Islet precursor cell (in vitro differentiated cells): ENCODE data around the gene SFMBT1.
A peak's percentile ranks its signal among the peaks of the same experiment; 100 is the strongest.

Source experiments
- DNase-seq: peaks from one replicate; pipeline ENCODE4 v3.0.0-alpha.2; 2018

The SFMBT1 gene

DNA sequence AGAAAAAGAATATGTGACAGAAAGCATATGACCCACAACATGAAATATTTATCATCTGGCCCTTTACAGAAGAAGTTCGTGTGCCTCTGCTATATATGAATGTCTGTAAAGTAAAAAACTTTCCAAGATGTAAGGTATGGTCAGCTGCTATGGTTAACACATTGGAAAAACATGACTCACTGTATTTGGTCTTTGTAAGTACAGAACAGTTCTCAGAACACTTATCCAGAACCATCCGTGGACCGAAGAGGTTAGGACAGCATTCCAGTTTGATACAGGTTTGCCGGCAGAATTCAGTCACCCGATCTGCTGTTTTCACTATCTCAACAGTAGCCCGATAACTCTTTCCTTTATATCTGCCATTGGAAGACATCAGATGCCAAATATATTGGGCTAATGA, 135.1 kb downstream of the SFMBT1 start:
- no peak for DNase-seq

DNA sequence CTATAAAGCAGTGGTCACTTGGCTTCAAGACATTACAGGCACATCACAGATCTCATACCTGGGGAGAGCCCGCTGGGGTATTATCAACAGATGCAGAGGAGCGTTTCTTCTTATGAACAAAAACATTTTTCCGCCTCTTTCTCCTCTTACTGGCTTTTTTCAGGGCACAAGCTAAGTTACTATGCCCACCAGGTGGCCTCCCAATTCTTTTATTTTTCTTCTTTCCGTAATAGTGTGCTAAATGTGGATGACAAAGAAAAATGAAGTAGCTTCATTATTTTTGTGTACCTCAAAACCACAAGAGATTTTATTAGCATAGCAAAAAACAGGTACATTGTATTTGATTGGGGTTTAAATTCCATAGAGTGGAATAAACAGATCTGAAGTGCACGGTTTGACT, 138.4 kb downstream of the SFMBT1 start:
- DNase-seq = no peak

DNA sequence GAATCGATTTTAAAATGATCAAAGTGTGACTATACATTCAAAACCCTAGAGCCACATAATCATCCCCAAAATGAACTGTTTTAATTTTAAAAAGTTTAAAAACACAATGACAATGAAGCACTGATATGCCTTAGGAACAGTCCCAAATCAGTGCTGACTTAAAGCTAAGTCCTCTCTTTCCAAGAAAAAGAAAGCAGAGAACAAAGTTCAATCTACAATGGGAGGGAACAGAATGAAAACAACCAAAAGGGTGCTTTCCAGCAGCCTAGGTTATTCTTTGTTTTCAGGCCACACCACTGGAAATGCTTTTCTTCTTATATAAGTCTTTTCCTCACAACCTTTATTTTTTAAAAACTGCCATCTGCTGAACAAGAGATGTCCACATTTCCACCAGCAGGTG, 141.3 kb downstream of the SFMBT1 start:
- DNase-seq = no peak

DNA sequence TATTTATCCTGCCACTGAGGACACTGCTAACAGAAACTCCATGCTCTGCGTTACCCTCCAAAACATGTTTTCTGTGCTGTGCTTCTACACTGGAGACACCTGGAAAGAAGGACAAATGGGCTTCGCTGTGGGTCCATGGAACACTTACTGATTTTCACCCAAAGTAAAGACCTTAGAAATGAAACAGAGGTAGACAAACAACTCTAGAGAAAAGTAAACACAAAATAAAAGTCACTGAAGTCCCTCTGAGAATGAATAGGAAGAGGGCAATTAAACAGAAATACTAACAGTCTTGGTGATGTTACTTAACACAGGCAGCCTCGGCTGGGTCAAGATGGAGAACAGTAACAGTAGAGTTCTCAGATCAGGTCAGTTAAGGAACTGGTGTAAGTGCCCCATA, 141.9 kb downstream of the SFMBT1 start:
- DNase-seq = no peak

DNA sequence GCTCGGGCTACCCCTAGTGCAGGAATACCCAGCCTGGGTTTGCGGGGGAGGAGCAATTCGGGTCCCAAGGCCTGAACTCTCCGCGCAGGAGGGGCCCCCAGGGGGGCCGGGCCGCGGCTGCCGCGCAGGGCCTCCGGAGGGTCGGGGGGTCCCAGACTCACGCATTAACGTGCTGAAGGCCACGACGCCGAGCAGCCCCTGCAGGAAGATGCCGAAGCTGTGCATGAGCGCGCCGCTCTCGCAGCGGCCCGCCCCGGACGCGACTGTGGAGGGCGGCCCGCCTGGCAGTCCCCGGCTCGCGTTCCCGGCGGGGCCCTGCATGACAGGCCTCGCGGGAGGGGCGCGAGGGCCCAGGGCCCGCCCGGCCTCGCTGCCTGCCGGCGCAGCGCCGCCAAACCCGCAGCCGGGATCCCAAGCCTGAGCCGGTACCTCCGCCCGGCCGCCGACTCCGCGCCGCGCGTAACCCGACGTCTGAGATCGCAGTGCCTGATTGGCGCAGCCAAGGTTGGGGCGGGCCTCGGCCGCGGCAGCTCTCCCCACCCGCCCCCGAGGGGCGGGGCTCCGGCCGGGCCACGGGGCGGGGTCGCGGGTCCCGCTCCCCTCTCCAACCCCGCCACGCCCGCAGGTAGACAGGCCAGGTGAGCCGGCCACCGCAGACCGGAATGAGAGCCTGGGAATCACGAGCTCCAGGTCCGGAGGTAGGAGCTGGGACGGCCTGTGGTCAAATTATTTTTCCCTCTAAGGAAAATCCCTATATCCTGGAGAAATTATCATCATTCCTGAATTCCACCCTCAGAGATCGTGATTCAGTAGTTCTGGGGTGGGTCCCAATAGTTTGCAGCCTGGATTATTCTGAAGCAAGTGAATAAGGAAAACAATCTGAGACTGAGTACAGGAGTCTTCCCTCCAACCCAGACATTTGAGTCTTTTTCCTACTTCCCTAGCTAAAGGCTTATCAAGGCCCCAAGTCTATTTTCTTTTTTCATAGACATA, 148.4 kb downstream of the SFMBT1 start, which contains the start of gene STIMATE:
TSS of gene STIMATE (minus strand) at position 419 of the 993 bp plus-strand sequence. CDS start at position 321, 98 bp downstream.
- DNase-seq = peak; percentile 93

DNA sequence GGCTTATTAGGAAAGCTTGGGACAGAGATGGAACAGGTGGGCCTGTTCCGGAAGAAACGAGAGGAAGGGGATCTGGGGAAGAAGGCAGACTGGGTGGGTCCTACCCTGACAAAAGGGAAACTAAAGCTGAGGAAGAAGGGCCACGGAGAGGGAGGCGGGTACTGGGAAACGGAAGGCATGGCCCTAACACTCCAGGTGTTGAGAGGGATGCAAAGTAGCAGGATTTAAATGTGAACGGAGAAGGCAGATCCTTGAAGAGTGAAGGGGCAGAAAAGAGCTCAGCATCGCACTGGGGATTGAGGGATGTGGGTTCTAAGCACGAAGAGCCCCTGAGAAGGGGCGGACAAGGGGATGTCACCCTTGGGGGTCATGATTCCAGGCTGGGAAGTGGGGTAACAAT, 149.3 kb downstream of the SFMBT1 start:
- DNase-seq = peak; percentile 47

DNA sequence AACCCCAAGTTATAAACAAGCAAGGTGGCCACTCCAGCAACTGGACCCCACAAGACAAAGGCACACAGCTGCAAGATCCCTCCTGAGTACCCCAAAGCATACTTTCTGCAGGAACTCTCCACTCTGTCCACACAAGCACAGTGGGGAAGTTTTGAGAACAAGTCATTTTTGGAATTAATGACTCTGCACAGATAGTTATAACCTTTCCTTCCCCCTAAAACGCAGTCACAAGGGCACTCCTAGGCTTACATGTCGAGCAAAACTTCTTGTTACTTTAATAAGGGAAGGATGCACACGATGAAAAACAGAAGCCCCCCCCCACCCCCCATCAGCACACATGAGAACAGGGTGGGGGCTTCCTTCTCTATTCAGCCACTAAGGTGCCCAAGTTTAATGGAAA, 149.7 kb downstream of the SFMBT1 start:
- no peak for DNase-seq

DNA sequence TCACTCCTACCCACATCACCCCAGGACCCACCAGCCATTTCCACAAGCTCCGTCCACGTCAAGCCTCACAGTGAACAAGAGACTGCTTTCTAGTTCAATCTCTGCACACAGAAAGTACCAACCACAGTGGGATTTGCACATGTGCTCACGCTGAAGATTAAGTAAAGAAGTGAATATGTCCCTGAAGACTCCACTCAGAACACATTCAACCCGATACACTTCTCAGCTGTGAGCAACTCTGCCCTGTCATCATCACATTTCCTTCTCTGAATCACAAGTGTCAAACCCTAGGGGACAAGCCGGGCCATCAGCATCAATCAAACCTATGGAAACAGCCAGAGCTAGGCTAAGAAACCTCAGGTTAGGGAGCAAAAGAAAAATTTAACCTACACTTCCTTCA, 150.5 kb downstream of the SFMBT1 start:
- peak; percentile 40 for DNase-seq

DNA sequence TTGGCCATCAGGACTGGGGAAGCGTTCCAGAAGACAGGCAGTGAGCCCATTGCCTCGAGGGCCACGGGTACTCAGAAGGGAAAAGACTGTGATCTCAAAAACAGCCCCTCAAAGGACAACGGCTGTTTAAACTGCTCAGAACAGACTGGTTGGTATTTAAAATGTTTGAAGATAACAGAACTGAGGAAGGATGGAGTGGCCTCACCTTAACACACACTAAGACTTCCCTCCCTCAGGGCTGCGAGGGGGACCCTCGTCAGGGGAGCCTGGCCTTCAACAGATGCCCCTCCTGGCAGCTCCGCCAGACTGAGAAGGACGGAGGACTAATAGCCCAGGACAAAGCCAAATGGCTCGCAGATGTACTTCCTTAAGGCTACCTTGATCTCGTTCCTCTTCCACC, 151.1 kb downstream of the SFMBT1 start:
- DNase-seq = peak; percentile 31

DNA sequence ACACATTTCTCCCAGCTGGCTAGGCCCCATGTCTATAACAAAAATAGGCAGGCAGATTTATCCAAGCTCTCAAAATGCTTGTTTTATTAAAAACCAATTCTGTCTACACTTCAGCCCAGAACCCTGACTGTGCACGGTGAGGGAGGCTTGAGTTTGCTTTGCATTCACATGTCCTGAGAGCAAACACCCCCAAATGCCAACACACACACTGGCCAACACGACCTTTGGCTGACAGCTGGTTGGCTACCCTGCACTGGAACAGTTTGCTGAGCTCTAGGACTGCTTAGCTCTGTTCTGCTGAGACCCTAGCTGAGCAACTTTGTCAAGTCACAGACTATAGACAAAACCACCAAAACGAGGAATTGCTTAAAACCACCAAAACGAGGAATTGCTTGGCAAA, 152.2 kb downstream of the SFMBT1 start:
- DNase-seq = peak; percentile 27

DNA sequence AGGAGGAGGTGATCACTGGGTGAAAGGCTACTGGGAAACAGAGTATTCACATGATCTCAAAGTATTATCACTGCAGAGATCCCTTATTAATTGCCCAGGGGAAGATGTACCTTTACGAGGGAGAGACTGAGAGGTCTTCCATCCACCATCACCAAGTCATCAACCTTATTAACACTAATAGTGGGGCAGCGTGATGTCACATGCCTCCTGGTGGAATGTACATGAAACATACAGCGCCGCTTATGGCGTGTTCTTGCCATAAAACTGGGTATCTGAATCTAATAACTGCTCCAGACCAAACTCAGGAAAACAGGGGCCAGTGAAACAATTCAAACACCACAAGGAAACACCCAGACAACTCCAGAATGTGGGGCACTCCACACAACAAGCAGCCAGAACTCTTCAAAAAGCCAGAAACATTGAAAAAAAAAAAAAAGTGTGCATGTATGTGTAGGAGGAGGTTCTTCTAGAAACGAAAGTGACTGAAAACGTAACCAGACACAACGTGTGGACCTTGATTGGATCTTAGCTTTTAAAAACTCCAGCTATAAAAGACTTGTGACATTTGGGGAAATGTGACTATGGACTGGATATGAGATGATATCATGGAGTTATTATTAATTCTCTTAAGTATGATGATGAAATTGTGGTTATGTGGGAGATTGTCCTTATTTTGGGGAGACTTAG, 153.1 kb downstream of the SFMBT1 start:
- peak; percentile 22 for DNase-seq

DNA sequence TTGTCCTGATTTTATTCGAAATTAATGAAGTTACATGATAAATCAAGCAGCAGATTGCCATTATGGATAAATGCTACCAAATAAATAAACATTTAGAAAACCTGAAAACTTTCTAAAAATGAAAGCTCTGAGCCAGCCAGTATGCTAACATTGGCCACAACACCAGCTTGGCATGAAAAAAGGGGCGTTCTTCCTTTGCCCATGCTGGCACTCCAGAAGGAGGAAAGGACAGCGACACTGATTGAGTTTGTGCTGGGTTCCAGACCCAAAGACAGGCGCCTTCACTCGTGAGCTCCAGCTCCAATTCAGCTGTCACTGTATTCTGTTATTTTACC, 153.6 kb downstream of the SFMBT1 start:
- no peak for DNase-seq

DNA sequence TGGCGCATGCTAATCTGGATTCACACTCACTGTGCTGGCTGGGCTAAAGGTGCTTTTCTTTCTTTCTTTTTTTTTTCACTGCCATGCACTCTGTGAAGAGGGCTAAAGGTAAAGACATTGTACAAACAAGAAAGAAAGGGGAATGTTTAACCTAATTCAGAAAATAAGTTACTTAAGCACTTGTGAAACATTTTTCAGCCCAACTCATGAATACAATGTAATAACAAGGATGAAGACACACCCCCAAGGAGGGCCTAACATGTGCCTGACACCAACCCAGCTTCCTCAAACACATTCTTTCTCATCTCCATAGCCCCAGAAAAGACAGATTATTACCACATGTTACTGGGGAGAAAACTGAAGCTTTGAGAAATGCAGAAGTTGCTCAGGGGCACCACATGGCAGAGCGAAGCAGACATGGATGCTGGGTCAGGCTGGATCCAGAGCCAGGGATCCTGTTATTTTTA, 154.2 kb downstream of the SFMBT1 start:
- DNase-seq = peak; percentile 12

DNA sequence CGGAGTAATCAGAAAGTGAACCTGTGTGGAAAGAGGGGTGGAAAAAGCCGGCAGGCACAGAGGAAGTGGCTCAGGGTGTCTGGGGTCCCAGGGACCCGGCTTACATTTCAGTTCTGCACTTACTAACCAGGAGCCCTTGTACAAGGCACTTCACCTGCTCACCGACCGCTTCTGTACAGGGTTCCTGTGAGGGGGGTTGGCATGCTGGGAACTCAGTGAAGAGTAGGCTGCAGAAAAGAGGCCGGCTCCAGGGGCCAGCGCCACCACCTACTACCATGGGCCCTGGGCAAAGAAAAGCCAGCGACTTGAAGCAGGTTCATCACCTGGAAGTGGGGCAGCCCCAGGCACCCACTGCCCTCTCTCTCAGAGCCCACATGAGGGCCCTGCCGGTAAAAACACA, 154.7 kb downstream of the SFMBT1 start:
- peak; percentile 46 for DNase-seq

DNA sequence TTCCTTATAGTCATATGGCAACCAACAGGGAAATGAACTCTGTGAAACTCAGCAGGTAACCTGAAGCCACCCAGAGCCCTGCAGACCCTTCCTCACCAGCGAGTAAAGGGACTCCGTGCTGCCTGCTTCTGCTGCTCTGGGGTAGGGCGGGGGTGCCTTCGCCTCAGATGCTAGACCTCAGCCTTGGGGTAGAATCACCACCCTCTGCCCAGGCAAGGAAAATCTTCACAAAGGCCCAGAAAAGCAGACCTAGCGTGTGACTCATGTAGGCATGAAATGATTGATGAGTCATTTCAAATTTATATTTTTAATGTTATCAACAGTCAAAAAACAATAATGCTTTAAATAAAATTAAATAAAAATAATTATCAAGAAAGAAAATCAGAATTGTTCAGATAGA, 155.1 kb downstream of the SFMBT1 start:
- DNase-seq = peak; percentile 29

DNA sequence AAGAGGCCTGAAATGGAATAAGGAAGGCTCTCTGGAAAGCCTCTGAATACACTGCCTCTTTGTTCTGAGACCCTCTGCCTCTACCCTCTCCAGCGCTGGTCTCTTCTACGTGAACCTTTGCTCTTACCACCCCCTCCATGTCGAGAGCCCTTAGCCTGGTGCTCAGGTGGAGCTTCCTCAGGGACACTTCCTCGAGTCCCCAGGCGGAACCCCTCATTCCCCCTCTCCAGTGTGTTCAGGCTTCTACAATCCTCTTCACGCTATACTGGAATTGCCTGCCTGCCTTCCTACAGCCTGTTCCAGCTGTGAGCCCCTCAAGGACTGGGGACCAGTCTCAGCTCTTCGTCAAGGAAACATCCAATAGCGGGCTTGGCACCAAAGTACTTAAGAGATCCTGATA, 156.0 kb downstream of the SFMBT1 start:
- DNase-seq = peak; percentile 40

DNA sequence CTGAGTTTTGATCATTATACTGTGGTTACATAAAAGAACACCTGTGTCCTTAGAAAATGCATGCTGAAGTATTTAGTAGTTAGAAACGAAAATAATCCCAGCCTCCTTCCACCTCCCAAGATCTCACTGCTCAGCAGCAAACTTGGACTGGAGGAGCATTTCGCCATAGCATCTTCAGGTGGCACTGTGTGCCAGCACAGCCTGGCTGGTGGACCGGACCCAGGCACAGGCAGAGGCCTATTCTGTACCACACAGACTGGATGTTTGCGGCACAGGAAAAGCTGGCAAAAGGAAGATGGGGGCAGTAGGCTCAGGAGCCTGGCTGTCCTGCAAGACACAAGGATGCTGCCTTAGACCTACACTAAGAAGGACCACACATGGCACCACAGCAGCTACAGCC, 158.7 kb downstream of the SFMBT1 start:
- peak; percentile 31 for DNase-seq

DNA sequence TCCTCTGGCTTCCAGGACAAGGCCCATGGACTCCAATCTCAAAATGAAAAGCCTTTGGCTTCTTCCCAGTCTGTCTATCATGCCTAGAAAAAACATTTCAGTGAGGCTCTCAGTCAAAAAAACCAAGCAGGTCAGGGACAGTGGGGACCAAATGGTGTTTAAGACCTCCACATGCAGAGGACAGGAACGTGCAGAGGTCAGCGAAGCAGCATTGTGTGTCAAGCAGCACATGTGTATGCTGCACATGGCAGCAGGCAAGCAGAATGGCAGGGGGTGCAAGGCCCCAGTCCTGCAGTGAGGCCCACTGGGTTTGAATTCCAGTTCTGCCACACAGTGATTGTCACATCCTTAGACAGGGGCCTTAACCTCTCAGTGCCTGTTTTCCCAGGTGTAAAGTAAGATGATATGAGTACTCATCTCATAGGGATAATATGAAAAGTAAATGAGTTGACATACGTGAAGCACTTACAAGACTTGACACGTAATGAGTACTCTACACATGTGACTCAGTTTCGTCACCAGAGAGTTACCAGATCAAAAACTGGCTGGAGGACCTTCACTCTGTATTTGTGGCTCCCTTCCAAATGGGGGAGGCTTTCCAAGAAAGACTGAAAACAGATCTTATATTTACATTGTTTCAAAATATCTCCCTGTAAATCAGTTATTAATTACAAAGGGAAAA, 159.7 kb downstream of the SFMBT1 start:
- peak; percentile 18 for DNase-seq

DNA sequence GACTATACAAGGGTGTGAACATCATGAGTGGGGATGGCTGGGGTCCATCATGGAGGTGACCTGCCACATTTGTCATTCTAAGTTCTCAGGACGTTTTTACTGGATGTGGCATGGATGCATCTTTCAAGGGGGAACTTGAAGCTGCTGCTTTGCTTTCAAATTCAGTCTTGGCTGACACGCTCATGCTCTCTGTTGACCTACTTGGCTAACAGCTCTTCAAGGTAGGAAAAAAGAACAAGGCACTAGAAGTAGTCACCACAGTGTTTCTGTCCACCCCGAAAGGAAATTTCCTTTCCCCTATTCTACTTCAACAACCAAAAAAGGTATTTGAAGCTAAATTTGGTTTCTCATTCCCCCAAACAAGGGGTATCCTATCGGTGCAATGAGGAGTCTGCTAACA, 163.5 kb downstream of the SFMBT1 start:
- DNase-seq = no peak

DNA sequence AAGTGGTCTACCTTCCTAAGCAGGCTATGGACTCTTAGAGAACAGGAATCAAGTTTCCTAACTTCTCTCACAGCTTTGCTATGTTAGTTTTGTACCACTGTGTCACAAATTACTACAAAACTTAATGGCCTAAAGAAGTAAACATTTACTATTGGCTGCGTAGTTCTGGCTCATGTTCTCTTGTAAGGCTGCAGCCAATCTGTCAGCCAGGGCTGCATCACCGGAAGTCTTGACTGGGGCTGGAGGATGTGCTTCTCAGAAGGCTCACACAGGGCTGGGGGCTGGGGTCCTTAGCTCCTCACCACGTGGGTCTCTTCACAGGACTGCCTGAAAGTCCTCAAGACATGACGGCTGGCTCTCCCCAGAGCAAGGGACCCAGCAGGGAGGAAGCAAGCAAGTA, 164.0 kb downstream of the SFMBT1 start:
- DNase-seq = peak; percentile 48

DNA sequence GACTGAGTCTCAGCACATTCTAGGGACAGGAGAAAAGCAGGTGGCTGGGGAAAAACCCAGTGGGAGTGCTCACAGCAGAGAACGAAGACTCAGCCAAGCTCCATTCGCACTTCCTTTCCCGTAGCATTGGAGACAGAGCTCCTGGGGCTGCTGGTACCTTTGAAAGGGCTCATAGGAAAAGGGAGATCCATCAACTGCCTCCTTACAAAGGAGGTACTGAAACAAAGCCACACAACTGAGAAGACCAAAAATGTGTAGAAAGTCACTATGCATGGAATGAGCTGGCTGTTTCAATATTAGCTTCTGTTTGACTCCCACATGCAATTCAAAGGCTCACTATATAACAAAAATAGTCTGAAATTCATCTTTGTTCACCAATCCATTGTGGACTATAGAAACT, 165.4 kb downstream of the SFMBT1 start:
- no peak for DNase-seq

DNA sequence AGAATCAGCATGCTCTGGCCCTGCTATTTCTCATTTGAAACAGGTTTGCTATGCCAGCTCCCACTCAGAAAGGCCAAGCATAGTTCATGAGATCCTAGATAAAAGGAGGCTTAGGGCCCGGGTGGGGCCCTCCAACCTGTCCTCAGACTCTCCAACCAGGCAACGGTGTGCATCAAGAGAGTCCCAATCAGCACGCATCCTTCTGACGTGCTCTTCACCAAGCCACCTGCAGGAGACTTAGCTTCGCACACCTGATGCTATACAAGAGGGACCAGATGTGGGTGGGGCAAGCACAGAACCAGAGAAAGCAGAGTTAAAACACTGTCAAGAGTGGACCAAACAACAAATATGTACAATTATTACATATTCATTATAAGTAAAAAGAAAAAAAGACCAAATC, 165.8 kb downstream of the SFMBT1 start:
- no peak for DNase-seq

DNA sequence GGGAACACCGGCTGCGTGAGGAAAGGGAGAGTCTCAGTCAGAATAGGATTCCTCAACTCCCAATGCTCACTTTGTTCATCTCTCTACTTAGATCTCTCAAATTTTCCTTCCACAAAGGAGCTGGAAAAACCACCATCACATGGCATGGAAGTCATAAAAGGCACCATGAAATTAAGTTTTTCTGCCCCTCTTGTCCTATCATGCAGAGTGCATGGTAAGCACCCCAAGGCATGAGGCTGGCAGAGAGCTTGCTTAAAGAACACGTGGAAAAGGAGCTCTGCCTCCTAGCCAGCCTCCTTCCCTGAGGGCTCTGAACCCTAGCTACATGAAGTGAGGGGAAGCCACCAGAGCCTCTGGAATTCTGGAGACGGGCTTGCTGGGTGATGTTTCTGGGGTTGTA, 166.3 kb downstream of the SFMBT1 start:
- no peak for DNase-seq

DNA sequence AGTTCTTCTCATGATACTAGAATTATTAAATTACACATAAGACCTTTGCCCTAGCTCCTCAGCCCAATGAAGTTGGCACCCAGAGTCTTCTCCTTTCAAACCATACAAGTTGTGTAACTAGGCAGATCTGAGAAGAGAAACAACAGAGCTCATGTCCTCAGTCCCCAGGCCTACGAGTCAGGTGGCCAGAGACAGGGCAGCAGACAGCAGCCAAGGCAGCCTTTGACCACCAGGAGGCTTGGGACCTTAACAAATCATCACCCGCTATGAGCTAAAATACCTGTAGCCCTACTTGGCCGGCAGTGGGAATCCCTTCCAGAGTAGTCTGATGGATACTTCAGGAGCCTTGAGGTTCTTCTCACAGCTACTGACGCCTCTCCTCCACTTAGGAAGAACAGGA, 166.8 kb downstream of the SFMBT1 start:
- DNase-seq = no peak
